Measurements from ENCODE around the gene ZNF22.

The ZNF22 gene

DNA sequence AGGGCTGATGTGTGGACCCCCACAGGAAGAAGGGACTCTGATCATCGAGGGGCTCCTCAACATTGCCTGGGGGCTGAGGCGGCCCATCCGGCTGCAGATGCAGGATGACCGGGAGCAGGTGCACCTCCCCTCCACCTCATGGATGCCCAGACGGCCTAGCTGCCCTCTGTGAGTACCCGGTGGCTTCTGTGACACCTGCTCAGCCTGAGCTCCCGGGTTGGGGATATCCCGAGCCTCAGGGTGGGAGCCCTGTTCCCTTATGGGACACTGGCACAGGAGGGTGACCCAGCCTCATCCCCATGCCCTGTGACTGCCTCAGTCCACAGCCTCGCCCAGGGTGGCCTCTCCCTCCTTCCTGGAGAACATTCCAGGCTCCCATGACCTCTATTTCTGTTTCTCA lies 18.2 kb upstream of the ZNF22 start:
- TF ChIP-seq, protein P1, sequence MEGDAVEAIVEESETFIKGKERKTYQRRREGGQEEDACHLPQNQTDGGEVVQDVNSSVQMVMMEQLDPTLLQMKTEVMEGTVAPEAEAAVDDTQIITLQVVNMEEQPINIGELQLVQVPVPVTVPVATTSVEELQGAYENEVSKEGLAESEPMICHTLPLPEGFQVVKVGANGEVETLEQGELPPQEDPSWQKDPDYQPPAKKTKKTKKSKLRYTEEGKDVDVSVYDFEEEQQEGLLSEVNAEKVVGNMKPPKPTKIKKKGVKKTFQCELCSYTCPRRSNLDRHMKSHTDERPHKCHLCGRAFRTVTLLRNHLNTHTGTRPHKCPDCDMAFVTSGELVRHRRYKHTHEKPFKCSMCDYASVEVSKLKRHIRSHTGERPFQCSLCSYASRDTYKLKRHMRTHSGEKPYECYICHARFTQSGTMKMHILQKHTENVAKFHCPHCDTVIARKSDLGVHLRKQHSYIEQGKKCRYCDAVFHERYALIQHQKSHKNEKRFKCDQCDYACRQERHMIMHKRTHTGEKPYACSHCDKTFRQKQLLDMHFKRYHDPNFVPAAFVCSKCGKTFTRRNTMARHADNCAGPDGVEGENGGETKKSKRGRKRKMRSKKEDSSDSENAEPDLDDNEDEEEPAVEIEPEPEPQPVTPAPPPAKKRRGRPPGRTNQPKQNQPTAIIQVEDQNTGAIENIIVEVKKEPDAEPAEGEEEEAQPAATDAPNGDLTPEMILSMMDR (IDR thresholded peaks at IDR 0.05; ENCODE audit: control insufficient read depth, extremely low read depth, insufficient read depth) = no peak
- no peak for DNase-seq (ENCODE audit: low read depth)
- H3K4me3 ChIP-seq (ENCODE audit: low read depth, low read length) = no peak overlapping the region

DNA sequence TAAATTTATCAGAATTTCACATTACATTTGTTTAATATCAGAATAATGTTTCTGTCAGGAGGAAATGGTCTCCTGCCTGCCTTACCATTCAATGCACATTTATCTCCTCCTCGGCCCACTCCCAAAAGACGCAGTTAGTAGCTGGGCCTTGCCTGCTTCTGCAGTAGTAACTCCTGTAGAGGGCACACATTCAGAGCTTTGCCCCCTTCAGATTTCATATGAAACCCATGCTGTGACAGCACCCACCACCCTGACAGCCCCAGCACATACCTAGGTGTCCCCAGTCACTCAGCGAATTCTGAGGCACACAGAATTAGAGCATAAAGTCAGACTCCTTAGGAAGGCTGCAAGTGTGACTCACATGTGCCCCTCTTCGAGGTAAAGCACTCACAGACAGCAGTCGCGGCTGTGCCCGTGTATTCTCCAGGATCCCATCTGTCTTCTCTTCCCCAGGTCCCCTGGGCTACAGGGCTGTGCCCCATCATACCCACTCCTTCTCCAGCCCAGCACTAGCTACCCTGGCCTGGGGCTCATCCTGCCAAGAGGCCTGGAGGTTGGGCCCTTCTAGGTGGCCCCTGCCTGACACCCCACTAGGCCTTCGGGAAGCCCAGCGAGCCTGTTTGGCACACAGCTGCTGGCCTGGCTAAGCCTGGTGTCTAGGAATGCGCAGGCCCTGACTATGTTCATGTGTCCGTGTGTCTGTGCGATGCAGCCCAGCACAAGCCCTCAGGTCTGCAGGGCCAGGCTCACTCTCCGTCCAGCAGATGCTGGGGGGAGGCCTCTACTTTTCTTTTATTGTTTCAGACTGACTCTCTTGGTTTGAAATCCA lies 17.4 kb upstream of the ZNF22 start:
- no peak overlapping the region for H3K4me3 ChIP-seq (ENCODE audit: low read depth, low read length)
- DNase-seq (ENCODE audit: low read depth) = no peak
- TF ChIP-seq, protein P1 (IDR thresholded peaks at IDR 0.05; ENCODE audit: control insufficient read depth, extremely low read depth, insufficient read depth) = no peak

DNA sequence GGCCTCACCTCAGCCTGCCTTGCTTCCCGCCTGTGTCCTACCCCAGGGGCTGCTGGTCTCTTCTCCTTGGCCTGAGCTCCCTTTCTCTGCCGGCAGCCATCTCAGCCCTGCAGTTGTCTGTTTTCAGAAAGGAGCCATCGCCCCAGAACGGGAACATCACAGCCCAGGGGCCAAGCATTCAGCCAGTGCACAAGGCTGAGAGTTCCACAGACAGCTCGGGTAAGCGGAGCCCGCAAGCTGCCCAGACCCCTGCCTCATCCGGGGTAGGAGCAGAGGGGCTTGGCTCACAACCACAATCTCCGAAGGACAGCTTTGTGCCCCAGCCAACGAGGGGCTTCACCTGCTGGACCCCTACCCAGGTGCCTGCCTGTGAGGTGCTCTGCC lies 16.8 kb upstream of the ZNF22 start:
- H3K4me3 ChIP-seq (ENCODE audit: low read depth, low read length) = no peak overlapping the region
- no peak for DNase-seq (ENCODE audit: low read depth)
- TF ChIP-seq, protein P1 (IDR thresholded peaks at IDR 0.05; ENCODE audit: control insufficient read depth, extremely low read depth, insufficient read depth) = no peak

DNA sequence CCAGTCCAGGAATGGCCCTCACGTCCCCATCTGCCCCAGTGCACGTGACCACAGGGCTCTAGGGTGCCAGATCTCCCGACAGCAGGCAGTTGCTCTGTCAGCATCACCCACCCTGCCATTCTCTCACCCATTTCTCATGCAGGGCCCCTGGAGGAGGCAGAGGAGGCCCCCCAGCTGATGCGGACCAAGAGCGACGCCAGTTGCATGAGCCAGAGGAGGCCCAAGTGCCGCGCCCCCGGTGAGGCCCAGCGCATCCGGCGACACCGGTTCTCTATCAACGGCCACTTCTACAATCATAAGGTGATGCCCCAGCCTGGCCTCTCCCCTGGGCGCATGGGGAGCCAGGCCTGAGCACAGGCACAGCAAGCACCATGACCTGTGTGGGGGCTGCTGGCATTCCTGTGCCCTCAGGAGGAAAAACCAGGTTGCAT lies 16.0 kb upstream of the ZNF22 start:
- TF ChIP-seq, protein P1 (IDR thresholded peaks at IDR 0.05; ENCODE audit: control insufficient read depth, extremely low read depth, insufficient read depth) = no peak
- no peak for DNase-seq (ENCODE audit: low read depth)

DNA sequence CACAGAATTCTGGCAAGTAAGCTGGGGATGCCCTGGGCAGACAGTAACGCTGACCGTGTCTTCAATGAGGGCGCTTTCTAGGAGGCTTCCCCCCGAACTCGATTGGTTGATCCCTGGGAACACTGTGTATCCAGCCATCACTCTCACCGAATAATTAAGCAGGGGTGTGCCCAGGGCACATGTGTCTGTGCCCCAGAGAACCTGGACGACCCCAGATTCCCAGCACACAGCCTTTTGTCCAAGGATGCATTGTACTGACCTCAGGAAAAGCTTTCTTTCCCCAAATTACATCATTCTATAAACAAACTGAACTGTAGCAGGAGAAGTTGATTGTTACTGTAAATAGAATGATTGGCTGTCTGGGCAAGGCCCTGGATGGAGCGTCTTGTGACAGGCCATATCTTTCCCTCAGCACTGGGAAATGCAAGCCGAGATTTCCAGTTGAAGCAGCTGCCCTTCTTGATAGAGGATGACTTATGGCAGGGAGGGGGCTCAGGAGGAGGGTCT lies 15.5 kb upstream of the ZNF22 start:
- no peak for DNase-seq (ENCODE audit: low read depth)
- H3K4me3 ChIP-seq (ENCODE audit: low read depth, low read length) = no peak overlapping the region
- TF ChIP-seq, protein P1 (IDR thresholded peaks at IDR 0.05; ENCODE audit: control insufficient read depth, extremely low read depth, insufficient read depth) = no peak

More for the DNA sequence above, 16.0 kb upstream of the ZNF22 start:
- H3K4me3 ChIP-seq (ENCODE audit: low read depth, low read length) = no peak overlapping the region

DNA sequence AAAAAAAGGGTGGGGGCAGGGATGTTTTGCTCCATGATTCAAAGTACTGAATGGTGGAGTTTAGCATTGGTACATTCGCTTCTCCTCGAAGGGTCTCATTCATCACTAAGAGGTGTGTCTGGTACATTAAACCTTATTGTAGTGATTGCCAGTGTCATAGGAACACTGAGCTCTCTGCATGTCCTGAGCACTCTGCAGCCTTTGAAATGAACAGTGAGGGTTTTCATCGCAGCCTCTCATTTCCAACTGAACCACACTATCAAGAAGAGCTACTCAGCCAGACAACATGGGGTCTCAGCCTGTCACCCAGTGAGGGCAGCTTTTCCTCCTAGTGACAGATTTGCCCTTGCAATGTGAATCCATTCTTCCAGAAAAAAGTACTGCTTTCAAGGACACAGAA lies 14.5 kb upstream of the ZNF22 start:
- no peak overlapping the region for H3K4me3 ChIP-seq (ENCODE audit: low read depth, low read length)
- TF ChIP-seq, protein P1 (IDR thresholded peaks at IDR 0.05; ENCODE audit: control insufficient read depth, extremely low read depth, insufficient read depth) = no peak
- DNase-seq (ENCODE audit: low read depth) = no peak

All from LNCaP clone FGC (cell line).